ENCODE data around the gene ATP8B2.

DNA sequence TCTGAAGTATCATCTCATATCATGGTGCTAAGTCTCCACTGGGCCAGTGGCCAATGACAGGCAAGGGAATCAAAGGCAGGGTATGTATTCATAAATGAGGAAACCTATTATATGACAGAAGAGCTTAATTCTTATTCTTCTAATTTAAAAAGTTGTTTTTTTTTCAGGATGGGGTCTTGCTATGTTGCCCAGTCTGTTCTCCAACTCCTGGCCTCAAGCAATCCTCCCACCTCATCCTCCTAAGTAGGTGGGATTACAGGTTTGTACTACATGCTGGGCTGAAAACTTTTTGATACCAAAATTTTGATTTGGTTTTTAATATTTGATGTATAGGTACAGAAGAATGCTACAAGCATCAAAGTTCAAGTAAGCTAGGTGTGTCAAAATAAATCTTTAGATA lies 35.0 kb downstream of the ATP8B2 start:
- TF ChIP-seq CTCF (IDR thresholded peaks at IDR 0.05; ENCODE audit: low read depth, low read length) (no peak), EZH2phosphoT487 (IDR thresholded peaks at IDR 0.05; ENCODE audit: low read depth) (no peak)

All from OCI-LY3 (cell line).